Forelimb muscle (tissue), 1 donor: ENCODE data around the gene KLLN. TPM values are rescaled to one million over a fixed set of nuclear protein-coding genes. Genes with fewer than 3 reads are reported as not detected.
"Not testable (repeated sequence)": the region's sequence is repeated elsewhere in the genome, so short reads cannot be mapped to it uniquely, and the experiment has no call there.

Experiments used
- DNase-seq: peaks from one replicate; pipeline ENCODE4 v3.0.0-alpha.2; 2013; ENCODE audit warnings: low read depth
- polyA plus RNA-seq: library from polyadenylated mRNA; unstranded; fragments of 120-200 nt; gene quantifications from one replicate; pipeline ENCODE4 v1.2.1, GENCODE V29; 2013; ENCODE audit not compliant: insufficient read length

The KLLN gene
- polyA plus RNA-seq, 1 donor = 0.27 TPM

DNA sequence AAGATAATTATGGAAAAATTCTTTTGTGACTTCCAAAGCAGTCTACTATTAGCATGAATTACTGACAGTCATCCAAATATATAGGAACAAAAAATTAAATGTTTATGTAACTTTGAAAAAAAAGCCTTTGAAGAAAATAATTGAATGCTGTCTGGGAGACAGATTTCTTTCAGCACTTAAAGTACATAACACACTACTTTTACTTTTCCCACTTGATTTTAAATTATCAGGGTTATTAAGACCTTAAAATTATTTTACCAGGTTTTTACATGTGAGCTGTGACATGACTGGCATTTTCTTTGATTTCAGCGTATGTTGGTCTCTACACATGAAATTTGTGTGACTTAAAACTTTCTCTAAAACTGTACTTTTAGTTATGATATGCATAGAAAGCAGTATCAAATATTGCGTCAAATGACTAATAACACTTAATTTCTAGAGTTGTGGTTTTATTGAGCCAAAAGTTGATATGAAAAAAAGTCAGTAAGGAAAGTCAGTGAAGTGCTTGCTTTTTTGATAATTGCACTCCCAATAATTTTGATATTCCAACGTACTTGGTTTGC, 3.2 kb upstream of the KLLN start:
- no peak for DNase-seq

DNA sequence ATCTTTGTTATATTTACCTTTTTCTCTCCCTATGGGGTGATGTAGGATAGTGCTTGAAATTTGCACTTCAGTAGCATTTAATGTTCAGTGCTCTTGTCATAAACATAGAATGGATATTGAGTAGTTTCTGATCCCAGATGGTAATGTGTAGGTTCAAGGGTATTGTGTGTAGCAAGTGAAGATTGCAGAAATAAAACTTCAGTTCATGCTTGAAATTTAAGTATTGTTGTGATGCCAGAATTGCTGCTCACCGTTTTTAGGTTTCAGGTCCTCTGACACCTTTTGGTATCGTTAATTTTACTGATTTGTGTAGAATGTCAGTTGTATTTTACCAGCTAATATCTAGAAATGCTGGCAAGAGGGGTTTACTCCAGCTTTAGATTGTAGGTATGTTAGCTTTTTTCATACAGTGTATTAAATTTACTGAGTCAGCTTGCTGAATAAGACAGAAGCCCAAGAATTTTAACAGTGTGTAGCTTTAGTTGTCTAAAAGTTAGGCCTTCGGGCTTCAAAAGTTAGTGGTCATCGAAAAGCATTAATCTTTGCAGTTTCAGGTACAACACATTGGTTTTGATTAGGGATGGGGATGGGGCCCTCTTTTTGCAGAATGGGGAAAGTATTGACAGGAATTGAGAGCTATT, 2.0 kb upstream of the KLLN start:
- no peak for DNase-seq

DNA sequence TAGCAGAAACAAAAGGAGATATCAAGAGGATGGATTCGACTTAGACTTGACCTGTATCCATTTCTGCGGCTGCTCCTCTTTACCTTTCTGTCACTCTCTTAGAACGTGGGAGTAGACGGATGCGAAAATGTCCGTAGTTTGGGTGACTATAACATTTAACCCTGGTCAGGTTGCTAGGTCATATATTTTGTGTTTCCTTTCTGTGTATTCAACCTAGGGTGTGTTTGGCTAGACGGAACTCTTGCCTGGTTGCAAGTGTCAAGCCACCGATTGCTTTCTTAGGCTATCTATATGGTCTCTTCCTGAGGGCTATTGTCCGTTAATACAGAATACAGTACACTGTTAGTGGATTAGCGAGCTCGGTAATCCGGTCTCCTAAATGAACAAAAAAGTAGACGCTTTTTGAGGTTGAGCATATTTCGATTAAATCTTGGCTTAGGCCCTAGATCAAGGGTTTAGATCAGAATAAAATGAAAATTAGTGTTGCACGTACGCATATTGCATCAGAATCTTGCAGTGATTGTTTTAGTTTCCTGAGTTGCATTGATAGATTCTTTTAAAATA, 1.2 kb upstream of the KLLN start:
- no peak for DNase-seq

DNA sequence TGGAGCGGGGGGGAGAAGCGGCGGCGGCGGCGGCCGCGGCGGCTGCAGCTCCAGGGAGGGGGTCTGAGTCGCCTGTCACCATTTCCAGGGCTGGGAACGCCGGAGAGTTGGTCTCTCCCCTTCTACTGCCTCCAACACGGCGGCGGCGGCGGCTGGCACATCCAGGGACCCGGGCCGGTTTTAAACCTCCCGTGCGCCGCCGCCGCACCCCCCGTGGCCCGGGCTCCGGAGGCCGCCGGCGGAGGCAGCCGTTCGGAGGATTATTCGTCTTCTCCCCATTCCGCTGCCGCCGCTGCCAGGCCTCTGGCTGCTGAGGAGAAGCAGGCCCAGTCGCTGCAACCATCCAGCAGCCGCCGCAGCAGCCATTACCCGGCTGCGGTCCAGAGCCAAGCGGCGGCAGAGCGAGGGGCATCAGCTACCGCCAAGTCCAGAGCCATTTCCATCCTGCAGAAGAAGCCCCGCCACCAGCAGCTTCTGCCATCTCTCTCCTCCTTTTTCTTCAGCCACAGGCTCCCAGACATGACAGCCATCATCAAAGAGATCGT, 690 bp upstream of the KLLN start:
- not testable (repeated sequence) for DNase-seq

DNA sequence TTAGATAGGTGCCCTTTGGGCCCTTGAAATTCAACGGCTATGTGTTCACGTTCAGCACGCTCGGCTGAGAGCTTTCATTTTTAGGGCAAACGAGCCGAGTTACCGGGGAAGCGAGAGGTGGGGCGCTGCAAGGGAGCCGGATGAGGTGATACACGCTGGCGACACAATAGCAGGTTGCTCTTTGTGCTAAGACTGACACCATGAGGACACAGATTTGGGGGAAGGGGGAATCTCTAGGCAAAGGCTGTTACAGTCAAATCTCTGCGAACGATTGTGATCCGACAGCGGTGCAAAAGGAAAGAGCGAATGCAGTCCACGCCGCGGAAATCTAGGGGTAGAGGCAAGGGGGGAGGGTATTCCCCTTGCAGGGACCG, 667 bp downstream of the KLLN start:
- DNase-seq = no peak

DNA sequence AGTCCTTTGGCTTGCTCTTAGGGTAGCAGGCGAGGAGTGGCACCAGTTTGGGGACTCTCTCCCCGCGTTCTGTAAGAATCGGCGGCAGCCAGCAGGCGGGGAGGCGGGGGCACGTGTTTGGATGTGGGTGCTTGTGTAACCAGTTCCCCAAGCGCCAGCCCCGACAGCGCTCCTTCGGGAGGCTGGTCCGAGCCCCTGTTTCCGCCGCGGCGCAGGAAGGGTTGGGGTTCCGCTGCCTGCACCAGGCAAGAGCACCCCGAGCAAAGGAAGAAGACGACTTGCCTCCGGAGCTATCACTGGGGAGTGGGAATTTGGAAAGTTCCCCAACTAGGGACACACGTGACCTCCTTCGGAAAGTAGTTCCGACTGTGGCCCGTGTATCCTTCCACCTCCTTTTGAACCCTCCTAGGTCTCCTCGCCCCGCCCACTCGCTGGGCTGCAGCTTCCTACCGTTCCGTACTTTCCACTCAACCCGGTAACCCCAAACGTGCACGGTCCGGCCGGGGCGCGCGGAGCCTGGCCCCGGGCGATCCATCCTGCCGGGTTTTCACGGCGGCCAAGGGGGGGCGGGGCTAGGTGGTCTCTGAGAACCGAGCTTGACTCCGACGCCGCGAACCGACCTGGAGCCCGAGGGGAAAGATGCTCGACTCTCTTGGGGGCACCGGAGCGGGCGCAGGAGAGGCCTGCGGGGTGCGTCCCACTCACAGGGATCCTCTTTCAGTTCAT, 1.2 kb downstream of the KLLN start:
- DNase-seq = peak; percentile 94

DNA sequence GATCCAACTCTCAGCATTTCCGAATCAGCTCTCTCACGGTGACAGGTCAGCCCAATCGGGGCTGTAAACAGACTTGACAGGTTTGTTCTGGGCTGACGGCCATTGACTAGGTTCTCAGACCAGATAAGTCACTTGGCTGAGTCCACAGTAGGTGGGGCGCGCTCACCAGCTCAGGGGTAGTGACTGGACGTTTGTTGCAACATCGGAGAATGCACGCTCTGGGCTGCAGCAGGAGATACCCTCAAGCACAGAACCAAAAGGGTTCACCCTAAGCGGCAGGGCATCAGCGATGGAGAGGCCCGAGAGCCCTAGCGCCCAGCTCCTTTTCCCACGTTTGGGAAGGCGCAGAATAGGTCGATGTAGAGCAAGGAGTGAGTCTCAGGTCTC, 1.8 kb downstream of the KLLN start:
- DNase-seq = no peak

DNA sequence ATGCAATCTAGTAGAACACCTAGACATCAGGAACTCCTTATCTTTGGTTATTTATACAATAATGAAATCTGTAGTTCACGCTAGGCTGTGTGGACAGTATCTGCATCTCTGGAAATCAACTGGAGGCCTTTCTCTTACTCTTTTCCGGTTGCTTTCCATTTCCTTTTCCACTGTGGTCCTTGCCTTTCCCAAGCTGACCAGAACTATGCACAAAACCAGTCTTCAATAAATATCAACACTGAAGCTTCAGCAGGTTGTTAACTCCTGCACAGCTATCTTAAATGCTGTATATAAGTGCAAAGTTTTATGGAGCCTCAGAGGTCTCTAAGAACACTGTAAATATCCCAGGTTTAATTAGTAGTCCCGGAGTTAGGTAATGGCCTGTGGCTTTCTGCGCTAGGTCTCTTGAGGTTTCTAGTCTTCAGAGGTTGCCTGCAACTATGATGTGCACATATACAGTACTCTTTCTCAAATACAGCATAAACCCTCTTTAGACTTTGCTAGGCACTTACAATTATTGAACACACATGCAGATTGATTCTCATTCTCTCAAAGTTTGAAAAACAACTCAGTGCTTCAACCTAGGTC, 2.4 kb downstream of the KLLN start:
- no peak for DNase-seq

DNA sequence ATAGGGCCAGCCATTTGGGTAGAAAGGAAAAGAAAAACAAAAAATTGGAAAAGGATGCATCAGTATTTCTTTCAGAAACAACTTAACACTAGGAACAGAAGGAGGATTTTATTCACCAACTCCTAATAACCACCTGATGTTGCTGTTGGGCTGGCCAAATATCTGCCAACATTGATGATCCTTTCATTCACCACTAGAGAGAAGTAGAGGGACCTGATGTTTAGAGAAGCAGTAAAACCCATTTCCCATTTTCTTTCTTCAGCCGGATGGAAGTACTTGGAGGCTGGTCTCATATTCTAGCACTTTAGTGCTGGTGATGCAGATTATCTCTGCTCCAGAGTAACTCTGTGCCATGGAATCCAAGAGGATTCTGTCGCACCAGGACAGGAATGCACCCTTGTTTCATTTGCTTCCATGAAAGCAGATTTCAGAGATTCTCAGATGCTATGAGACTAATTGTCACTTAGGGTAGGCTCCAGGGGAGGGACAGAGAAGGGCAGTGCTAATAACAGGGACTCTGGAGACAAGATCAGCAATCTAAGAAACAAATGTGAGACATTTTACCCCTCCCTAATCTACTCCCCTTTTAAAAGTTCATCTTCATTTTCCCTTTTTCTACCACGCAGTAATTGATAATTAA, 3.1 kb downstream of the KLLN start:
- DNase-seq = no peak

DNA sequence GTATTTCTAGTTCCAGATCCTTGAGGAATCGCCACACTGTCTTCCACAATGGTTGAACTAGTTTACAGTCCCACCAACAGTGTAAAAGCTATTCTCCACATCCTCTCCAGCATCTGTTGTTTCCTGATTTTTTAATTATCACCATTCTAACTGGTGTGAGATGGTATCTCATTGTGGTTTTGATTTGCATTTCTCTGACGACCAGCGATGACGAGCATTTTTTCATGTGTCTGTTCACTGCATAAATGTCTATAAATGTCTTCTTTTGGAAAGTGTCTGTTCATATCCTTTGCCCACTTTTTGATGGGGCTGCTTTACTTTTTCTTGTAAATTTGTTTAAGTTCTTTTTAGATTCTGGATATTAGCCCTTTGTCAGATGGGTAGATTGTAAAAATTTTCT, 7.7 kb downstream of the KLLN start:
- DNase-seq = not testable (repeated sequence)

DNA sequence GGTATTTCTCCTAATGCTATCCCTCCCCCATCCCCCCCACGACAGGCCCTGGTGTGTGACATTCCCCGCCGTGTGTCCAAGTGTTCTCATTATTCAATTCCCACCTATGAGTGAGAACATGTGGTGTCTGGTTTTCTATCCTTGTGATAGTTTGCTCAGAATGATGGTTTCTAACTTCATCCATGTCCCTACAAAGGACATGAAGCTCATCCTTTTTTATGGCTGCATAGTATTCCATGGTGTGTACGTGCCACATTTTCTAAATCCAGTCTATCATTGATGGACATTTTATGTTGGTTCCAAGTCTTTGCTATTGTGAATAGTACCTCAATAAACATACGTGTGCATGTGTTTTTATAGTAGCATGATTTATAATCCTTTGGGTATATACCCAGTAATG, 8.1 kb downstream of the KLLN start:
- not testable (repeated sequence) for DNase-seq

DNA sequence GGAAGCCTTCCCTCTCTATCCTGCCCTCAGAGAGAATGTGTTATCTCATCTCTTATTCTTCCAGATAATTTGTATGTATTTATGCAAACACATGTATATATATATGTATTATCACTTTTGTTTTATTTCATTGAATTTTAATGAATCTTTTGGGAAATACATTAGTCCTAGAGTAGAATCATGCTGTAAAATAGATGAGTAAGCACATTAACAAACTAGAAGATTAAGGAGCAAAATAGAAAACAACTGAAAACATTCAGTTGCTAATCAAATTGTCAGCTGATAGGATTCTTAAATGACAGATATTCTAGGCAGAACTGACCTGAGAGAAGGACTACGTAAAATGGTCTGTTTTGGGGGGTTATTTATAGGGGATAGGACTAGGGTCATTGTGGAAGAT, 11.2 kb downstream of the KLLN start:
- DNase-seq = no peak

DNA sequence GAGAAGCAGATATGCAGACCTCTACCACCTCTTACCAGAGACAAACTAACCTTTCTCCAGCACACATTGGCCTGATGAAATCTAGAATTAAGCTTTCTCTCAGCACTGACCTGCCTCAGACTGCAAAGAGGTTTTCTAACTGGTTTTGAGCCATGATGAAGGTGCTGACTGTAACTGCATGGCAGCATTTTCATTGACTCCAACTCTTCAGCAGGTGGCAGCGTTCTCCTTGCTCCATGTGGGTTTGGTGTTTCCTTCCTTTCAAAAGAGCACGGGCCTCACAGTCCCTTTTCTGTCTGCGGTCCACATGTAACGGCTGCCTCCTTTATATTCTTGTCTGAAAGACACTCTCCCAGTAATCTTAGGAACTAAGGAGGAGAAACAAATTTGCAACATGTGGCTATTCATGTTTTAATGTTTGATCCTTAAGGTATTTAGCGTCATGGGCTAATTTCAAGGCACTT, 12.6 kb downstream of the KLLN start:
- DNase-seq = no peak

DNA sequence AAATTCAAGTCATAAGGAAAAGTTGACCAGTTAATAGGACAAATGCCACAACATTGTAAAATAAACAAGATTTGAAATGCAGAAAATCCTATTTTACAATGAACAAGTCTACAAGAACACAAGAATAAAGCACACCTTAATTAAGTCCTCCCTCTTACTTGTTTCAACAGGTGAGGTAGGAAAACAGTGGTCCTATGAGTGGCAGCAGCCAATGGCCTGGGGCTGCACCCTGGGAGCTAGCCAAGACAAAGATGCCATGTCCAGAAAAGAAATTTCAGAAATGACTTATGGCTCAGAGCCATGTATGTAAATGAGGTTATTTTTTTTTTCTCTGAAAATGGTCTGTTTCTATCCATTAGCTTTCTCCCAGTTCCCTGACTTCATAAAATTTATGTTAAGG, 14.3 kb downstream of the KLLN start:
- DNase-seq = no peak

DNA sequence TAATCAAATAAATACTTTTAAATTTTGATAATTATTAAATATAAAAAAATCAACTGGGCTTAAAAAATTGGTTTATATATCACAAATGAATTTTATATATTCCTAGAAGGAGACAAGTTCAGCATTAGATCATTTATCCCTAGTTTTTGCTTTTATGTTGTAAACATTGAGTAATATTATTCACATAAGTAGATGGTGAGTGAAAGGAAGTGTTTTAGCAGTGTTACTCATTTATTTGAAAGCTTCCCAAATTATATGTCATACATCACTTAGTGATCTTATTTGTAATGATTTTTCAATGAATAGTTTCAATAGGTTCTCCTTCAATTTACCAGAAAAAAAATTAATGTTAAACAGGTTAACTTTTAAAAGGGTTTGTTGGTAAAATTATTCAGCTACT, 15.8 kb downstream of the KLLN start:
- no peak for DNase-seq

DNA sequence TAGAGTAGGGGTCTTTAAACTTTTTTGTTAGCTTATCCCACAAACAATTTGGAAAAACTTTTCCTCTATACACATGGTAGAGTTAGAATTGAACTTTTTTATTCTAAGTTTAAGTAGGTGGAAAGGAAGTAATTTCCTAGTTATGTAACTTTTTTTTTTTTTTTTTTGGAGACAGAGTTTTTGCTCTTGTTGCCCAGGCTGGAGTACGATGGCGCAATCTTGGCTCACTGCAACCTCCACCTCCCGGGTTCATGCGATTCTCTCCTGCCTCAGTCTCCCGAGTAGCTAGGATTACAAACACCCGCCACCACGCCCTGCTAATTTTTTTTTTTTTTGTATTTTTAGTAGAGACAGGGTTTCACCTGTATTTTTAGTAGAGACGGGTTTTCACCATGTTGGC, 16.6 kb downstream of the KLLN start:
- DNase-seq = not testable (repeated sequence)

DNA sequence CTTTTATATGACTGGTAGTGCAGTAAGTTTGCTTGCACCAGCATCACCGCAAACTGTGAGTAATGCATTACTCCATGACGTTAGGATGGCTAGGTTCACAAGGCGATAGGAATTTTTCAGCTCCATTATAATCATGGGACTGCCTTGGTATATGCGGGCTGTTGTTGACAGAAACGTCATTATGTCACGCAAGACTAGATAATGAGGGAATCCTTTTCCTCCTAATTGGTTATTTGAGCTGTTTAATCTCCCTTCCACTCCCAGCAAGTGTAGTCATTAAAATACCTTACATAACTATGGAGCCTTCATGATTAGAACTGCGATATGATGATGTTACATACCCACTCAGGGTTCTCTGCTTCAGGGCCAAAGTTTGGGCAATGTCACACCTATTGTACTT, 17.3 kb downstream of the KLLN start:
- DNase-seq = no peak

DNA sequence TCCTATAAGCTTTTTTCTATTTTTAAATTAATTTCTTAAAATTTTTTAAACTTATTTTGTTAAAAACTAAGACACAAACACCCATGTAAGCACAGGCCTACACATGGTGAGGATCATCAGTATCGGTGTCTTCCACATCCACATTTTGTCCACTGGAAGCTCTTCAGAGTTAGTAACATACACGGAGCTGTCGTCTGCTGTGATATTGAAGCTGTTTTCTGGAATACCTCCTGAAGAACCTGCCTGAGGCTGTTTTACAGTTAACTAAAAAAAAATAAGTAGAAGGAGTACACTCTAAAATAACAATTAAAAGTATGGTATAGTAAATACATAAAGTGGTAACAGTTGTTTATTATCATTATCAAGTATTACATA, 17.7 kb downstream of the KLLN start:
- DNase-seq = no peak

DNA sequence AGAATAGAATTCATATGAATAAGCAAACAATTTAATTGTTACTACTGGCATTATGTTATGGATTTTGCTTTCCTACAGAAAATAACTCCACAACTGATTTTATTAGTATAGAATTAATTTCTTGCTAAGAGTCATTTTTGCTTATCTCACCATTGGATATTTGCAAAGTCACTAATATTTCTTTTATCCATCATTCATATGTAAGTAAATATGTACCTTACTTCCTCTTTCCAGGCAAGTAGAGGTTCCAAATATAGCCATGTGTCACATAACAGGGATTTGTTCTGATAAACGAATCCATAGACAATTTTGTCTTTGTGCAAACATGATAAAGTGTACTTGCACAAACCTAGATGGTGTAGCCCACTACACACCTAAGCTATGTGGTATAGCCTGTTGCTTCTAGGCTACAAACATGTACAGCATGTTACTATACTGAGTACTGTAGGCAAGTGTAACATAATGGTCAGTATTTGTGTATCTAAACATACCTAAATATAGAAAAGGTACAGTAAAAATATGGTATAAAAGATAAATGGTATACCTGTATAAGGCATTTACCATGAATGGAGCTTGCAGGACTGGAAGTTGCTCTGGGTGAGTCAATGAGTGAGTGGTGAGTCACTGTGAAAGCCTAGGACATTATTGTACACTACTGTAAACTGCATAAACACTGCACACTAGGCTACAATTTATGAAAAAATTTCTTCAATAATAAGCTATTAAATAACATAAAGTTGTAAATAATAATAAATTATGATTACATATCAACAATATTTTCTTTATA, 18.3 kb downstream of the KLLN start:
- DNase-seq = no peak

DNA sequence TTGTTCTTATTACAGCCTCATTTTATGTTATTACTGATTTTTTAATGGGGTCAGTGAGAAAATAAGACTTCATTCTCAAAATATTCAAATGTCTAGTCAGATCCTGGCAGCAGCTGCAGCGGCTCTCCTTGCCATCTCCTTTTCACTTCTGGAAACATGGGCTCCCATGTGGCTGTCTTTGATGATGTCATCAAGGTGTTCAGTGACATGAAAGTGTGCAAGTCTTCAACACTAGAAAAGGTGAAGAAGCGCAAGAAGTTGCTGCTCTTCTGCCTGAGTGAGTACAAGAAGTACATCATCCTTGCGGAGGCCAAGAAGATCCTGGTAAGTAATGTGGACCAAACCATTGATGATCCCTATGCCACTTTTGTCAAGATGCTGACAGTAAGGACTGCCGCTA, 19.6 kb downstream of the KLLN start:
- DNase-seq = no peak
